Measurements from ENCODE around the gene FGF16.
"Not testable (repeated sequence)": the region's sequence is repeated elsewhere in the genome, so short reads cannot be mapped to it uniquely, and the experiment has no call there.

Gene FGF16

DNA sequence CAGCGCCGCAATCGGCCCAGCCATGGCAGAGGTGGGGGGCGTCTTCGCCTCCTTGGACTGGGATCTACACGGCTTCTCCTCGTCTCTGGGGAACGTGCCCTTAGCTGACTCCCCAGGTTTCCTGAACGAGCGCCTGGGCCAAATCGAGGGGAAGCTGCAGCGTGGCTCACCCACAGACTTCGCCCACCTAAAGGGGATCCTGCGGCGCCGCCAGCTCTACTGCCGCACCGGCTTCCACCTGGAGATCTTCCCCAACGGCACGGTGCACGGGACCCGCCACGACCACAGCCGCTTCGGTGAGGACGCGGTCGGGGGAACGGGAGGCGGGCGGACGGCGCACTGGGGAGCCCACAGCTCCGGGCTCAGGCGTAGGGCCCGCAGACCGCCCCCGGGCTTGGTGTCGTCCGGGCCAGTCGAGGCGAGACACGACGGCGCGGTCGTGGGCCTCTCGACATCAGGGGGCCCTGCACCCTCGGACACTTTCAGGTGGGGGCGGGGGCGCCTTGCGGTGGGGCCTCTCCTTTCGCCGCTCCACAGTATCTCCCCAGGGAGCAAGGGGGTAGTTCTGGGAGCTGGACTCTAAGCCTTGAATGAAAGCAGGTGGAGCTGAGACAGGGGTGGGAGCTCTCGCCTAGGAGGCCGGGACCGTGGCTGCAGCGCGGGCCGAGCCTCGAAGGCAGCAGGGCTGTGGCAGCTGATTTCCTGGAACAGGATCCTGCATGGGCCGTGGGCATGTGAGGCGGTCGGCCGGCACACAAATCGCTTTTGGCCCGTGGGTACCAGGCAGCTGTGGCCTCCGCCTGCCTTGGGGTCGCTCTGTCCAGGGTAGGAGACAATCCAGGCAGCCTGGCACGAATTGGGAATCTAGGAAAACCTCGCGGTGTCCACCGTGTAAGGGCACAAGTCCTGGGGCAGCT is 722 bp downstream of the FGF16 start:
- DNase-seq: peak; percentile 55

DNA sequence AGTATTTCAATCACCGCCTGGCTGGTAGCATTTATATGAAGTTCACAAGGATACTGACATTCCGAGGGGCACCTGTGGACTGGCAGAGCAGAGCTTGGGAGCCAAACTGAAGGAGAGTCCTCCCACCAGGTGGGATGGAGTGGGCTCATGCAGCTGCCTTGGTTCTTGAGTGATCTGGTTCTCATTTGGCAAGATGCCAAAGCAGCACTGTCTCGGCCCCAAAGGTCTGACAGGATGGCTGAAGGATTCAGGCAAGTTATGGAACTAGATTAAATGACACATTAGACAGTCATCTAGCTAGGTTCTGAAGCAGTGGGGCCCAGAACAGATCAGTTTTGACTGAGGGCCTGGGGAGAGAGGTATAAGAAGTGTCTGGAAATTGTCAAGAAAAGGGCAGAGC is 3.2 kb downstream of the FGF16 start:
- DNase-seq: no peak

DNA sequence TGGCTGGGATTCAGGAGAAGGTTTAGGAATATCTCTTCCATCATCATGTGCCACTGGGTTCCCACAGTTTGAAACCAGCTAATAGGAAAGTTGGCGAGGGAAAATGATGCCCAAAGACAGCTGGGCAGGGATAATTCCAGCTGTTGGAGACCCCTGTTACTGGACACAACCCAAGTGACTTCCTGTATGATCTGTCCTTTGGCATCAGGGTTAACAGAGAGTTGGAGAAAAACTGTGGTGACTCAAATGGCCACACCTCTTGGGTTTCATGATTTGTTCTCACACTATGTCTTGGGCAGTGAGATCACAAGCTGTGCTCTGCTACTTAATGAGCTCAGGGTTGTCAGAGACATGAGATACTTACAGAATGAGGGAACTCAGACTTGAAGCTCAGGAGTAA is 3.8 kb downstream of the FGF16 start:
- no peak for DNase-seq

- DNase-seq: no peak
Observed at GRCh38 chrX:77453190-77453589, 6.0 kb downstream of the FGF16 start.

GRCh38 chrX:77455437-77455836 is 8.2 kb downstream of the FGF16 start:
- DNase-seq: no peak

- DNase-seq: no peak
Observed at GRCh38 chrX:77484045-77484444, 36.9 kb downstream of the FGF16 start.

DNA sequence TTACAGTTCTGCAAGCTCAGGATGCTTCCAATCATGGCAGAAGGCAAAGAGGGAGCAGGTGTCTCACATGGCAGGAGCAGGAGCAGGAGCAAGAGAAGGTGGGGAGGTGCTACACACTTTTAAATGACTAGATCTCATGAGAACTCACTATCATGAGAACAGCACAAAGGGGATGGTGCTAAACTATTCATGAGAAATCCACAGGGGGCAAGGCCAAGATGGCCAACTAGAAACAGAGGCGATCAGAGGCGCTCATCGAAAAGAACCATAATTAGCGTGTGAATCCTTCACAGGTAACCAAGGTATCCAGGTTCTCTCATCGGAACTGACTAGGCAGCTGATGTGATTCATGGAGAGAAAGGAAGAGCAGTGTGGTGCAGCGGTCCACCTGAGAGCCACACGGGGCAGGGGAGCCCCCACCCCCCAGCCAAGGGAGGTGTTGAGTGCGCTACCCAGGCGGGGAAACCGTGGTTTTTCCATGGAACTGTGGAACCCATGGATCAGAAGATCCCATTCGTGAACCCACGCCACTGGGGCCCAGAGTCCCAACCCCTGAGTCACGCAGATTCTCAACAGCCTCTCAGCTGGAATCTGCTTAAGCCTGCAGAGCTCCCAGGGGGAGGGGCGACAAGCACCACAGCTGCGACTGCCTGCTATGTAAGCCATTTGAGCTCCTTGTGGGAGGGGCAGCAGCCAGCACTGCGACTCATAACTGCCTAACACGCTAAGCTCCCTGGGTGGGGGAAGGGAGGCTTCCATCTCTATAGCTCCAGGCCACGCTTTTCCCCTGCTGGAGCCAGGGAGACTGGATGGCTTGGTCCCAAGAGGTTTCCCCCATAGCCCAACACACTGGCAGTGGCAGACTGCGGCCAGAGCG is 46.7 kb downstream of the FGF16 start:
- DNase-seq: peak; percentile 5

DNA sequence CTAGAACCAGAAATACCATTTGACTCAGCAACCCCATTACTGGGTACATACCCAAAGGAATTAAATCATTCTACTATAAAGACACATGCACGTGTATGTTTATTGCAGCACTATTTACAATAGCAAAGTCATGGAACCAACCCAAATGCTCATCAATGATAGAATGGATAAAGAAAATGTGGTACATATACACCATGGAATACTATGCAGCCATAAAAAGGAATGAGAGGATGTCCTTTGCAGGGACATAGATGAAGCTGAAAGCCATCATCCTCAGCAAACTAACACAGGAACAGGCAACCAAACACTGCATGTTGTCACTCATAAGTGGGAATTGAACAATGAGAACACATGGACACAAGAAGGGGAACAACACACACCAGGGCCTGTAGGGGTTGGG is 53.0 kb downstream of the FGF16 start:
- not testable (repeated sequence) for DNase-seq

- no peak for DNase-seq
Observed at GRCh38 chrX:77502951-77503525, 55.8 kb downstream of the FGF16 start.

DNA sequence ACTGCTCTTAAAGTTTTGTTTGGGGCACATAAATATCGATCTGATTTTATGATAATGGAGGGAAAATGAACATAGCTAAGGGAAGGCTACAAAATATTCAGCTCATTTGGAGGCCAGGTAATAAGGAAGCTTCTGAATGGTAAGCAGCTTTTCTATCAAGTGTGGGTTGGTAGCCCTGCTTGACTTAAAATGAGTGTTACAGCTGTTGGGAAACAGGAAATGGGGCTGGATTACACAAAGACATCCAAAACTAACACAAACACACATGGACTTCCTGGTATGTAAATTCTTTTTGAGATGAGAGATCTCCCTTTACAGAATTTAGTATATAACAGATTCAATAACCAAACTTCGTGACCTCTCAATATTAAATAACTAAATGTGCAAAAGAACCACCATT is 58.0 kb downstream of the FGF16 start:
- DNase-seq: no peak
